ENCODE data around the gene NINJ1.

The NINJ1 gene

GRCh38 chr9:93088656-93089015 lies 45.4 kb downstream of the NINJ1 start:
- H3K4me1 Mint-ChIP-seq (ENCODE audit: low read depth), result peaks cover 46% of the 10 kb centered on the region
- peak overlapping the region; percentile 69 for H3K27ac Mint-ChIP-seq

GRCh38 chr9:93087971-93088655 lies 45.9 kb downstream of the NINJ1 start:
- peaks cover 16% of the 10 kb centered on the region for H3K9me3 Mint-ChIP-seq
- H3K27ac Mint-ChIP-seq, result no peak overlapping the region
- H3K27me3 Mint-ChIP-seq (ENCODE audit: low read depth), result no peaks in the 10 kb centered on the region
- H3K4me1 Mint-ChIP-seq (ENCODE audit: low read depth), result peaks cover 43% of the 10 kb centered on the region
- H3K4me3 Mint-ChIP-seq, result no peak overlapping the region
- peaks cover 55% of the 10 kb centered on the region for H3K36me3 Mint-ChIP-seq (ENCODE audit: low read depth)

More at GRCh38 chr9:93088656-93089015, 45.4 kb downstream of the NINJ1 start:
- no peak overlapping the region for H3K4me3 Mint-ChIP-seq
- no peaks in the 10 kb centered on the region for H3K27me3 Mint-ChIP-seq (ENCODE audit: low read depth)
- peaks cover 16% of the 10 kb centered on the region for H3K9me3 Mint-ChIP-seq
- peaks cover 52% of the 10 kb centered on the region for H3K36me3 Mint-ChIP-seq (ENCODE audit: low read depth)

GRCh38 chr9:93086447-93087224 lies 47.4 kb downstream of the NINJ1 start:
- Mint-ChIP-seq H3K27me3 (ENCODE audit: low read depth) (no peaks in the 10 kb centered on the region), H3K4me3 (no peak overlapping the region), H3K27ac (peak overlapping the region; percentile 59), H3K9me3 (peaks cover 16% of the 10 kb centered on the region), H3K36me3 (ENCODE audit: low read depth) (peaks cover 61% of the 10 kb centered on the region), H3K4me1 (ENCODE audit: low read depth) (peaks cover 37% of the 10 kb centered on the region)

- peak overlapping the region; percentile 57 for H3K27ac Mint-ChIP-seq
Measured at GRCh38 chr9:93085676-93086075, 48.4 kb downstream of the NINJ1 start.

GRCh38 chr9:93084471-93084881 lies 49.6 kb downstream of the NINJ1 start:
- H3K4me1 Mint-ChIP-seq (ENCODE audit: low read depth), result peaks cover 37% of the 10 kb centered on the region
- no peak overlapping the region for H3K27ac Mint-ChIP-seq
- H3K9me3 Mint-ChIP-seq, result peaks cover 3% of the 10 kb centered on the region
- H3K36me3 Mint-ChIP-seq (ENCODE audit: low read depth), result peaks cover 60% of the 10 kb centered on the region
- H3K27me3 Mint-ChIP-seq (ENCODE audit: low read depth), result no peaks in the 10 kb centered on the region
- no peak overlapping the region for H3K4me3 Mint-ChIP-seq

More at GRCh38 chr9:93085676-93086075, 48.4 kb downstream of the NINJ1 start:
- Mint-ChIP-seq H3K4me3 (no peak overlapping the region), H3K9me3 (peaks cover 8% of the 10 kb centered on the region), H3K36me3 (ENCODE audit: low read depth) (peaks cover 63% of the 10 kb centered on the region), H3K4me1 (ENCODE audit: low read depth) (peaks cover 38% of the 10 kb centered on the region), H3K27me3 (ENCODE audit: low read depth) (no peaks in the 10 kb centered on the region)

- Mint-ChIP-seq H3K27me3 (ENCODE audit: low read depth) (no peaks in the 10 kb centered on the region), H3K36me3 (ENCODE audit: low read depth) (peaks cover 56% of the 10 kb centered on the region), H3K9me3 (no peaks in the 10 kb centered on the region), H3K27ac (peak overlapping the region; percentile 92), H3K4me3 (peak overlapping the region; percentile 70), H3K4me1 (ENCODE audit: low read depth) (peaks cover 32% of the 10 kb centered on the region)
Measured at GRCh38 chr9:93083592-93084470, 50.2 kb downstream of the NINJ1 start.

- H3K9me3 Mint-ChIP-seq, result no peaks in the 10 kb centered on the region
- H3K4me1 Mint-ChIP-seq (ENCODE audit: low read depth), result peaks cover 30% of the 10 kb centered on the region
Measured at GRCh38 chr9:93082841-93083411, 51.1 kb downstream of the NINJ1 start.

GRCh38 chr9:93081931-93082330 lies 52.1 kb downstream of the NINJ1 start:
- Mint-ChIP-seq H3K4me1 (ENCODE audit: low read depth) (peaks cover 30% of the 10 kb centered on the region), H3K4me3 (no peak overlapping the region), H3K36me3 (ENCODE audit: low read depth) (peaks cover 52% of the 10 kb centered on the region), H3K27me3 (ENCODE audit: low read depth) (no peaks in the 10 kb centered on the region), H3K27ac (peak overlapping the region; percentile 26), H3K9me3 (no peaks in the 10 kb centered on the region)

More at GRCh38 chr9:93082841-93083411, 51.1 kb downstream of the NINJ1 start:
- Mint-ChIP-seq H3K4me3 (no peak overlapping the region), H3K27ac (peak overlapping the region; percentile 55), H3K27me3 (ENCODE audit: low read depth) (no peaks in the 10 kb centered on the region), H3K36me3 (ENCODE audit: low read depth) (peaks cover 51% of the 10 kb centered on the region)

GRCh38 chr9:93081081-93081529 lies 52.9 kb downstream of the NINJ1 start:
- H3K27me3 Mint-ChIP-seq (ENCODE audit: low read depth), result no peaks in the 10 kb centered on the region
- H3K27ac Mint-ChIP-seq, result peak overlapping the region; percentile 52
- no peaks in the 10 kb centered on the region for H3K9me3 Mint-ChIP-seq
- peaks cover 28% of the 10 kb centered on the region for H3K4me1 Mint-ChIP-seq (ENCODE audit: low read depth)
- H3K36me3 Mint-ChIP-seq (ENCODE audit: low read depth), result peaks cover 46% of the 10 kb centered on the region
- no peak overlapping the region for H3K4me3 Mint-ChIP-seq

- Mint-ChIP-seq H3K9me3 (no peaks in the 10 kb centered on the region), H3K4me3 (no peak overlapping the region), H3K36me3 (ENCODE audit: low read depth) (peaks cover 41% of the 10 kb centered on the region), H3K27ac (no peak overlapping the region), H3K4me1 (ENCODE audit: low read depth) (peaks cover 24% of the 10 kb centered on the region), H3K27me3 (ENCODE audit: low read depth) (no peaks in the 10 kb centered on the region)
Measured at GRCh38 chr9:93080406-93080805, 53.6 kb downstream of the NINJ1 start.

- H3K27me3 Mint-ChIP-seq (ENCODE audit: low read depth), result no peaks in the 10 kb centered on the region
- H3K4me3 Mint-ChIP-seq, result no peak overlapping the region
Measured at GRCh38 chr9:93079371-93079770, 54.7 kb downstream of the NINJ1 start.

GRCh38 chr9:93077811-93078210 lies 56.2 kb downstream of the NINJ1 start:
- Mint-ChIP-seq H3K4me1 (ENCODE audit: low read depth) (peaks cover 30% of the 10 kb centered on the region), H3K27ac (no peak overlapping the region), H3K27me3 (ENCODE audit: low read depth) (no peaks in the 10 kb centered on the region), H3K9me3 (no peaks in the 10 kb centered on the region), H3K36me3 (ENCODE audit: low read depth) (peaks cover 38% of the 10 kb centered on the region), H3K4me3 (no peak overlapping the region)

More at GRCh38 chr9:93079371-93079770, 54.7 kb downstream of the NINJ1 start:
- H3K9me3 Mint-ChIP-seq, result no peaks in the 10 kb centered on the region
- peaks cover 41% of the 10 kb centered on the region for H3K36me3 Mint-ChIP-seq (ENCODE audit: low read depth)
- peaks cover 30% of the 10 kb centered on the region for H3K4me1 Mint-ChIP-seq (ENCODE audit: low read depth)
- H3K27ac Mint-ChIP-seq, result no peak overlapping the region

- H3K36me3 Mint-ChIP-seq (ENCODE audit: low read depth), result peaks cover 41% of the 10 kb centered on the region
- H3K27ac Mint-ChIP-seq, result peak overlapping the region; percentile 3
- H3K4me1 Mint-ChIP-seq (ENCODE audit: low read depth), result peaks cover 27% of the 10 kb centered on the region
- H3K9me3 Mint-ChIP-seq, result no peaks in the 10 kb centered on the region
- H3K27me3 Mint-ChIP-seq (ENCODE audit: low read depth), result no peaks in the 10 kb centered on the region
- no peak overlapping the region for H3K4me3 Mint-ChIP-seq
Measured at GRCh38 chr9:93077367-93077766, 56.7 kb downstream of the NINJ1 start.

GRCh38 chr9:93076792-93077128 lies 57.3 kb downstream of the NINJ1 start:
- Mint-ChIP-seq H3K27ac (no peak overlapping the region), H3K36me3 (ENCODE audit: low read depth) (peaks cover 38% of the 10 kb centered on the region), H3K4me3 (no peak overlapping the region), H3K4me1 (ENCODE audit: low read depth) (peaks cover 25% of the 10 kb centered on the region), H3K9me3 (no peaks in the 10 kb centered on the region), H3K27me3 (ENCODE audit: low read depth) (no peaks in the 10 kb centered on the region)

Data from T-helper 1 cell treated with Interleukin-12 subunit alpha and Interleukin-12 subunit beta and Interleukin-4 antibody, amounts not matched to agents 30 μg/mL and 1 μg/mL, for 36 hours (primary cell).